ENCODE measurements around the gene TSGA10.

The TSGA10 gene

GRCh38 chr2:98947554-98947953, 207.2 kb downstream of the TSGA10 start:
- ChIA-PET CTCF (interaction anchor here (1.7 kb wide), 1 partner anchor 11 kb away, joined by 5 read pairs; the partner anchor contains the start of gene CRACDL), POLR2A (no interaction called here)

More at GRCh38 chr2:98947554-98947953, 207.2 kb downstream of the TSGA10 start:
- H3K9me3 ChIP-seq (ENCODE audit: control insufficient read depth, insufficient read depth, low read depth, low read length), result no peaks in the 10 kb centered on the region
- no peaks in the 10 kb centered on the region for H3K36me3 ChIP-seq (ENCODE audit: control insufficient read depth in 2 of 2, insufficient read depth in 1 of 2, low read length in 2 of 2)
- 0 out of 2 replicates have a peak, but pooled peaks cover 2% of the 10 kb centered on the region for H3K4me1 ChIP-seq (ENCODE audit: control insufficient read depth, insufficient read depth, low read length)
- no peak overlapping the region for H3K4me3 ChIP-seq (ENCODE audit: low read depth, low read length)
- no peak for TF ChIP-seq FEZF1 (tag by site-specific recombination; IDR thresholded peaks at IDR 0.05)
- TF ChIP-seq ZNF169 (tag by site-specific recombination; IDR thresholded peaks at IDR 0.05), result no peak
- no peak for TF ChIP-seq SCRT1 (tag by site-specific recombination; IDR thresholded peaks at IDR 0.05; ENCODE audit: borderline replicate concordance)
- TF ChIP-seq ZNF292 (tag by site-specific recombination; IDR thresholded peaks at IDR 0.05; ENCODE audit: borderline replicate concordance, low read depth), result no peak
- TF ChIP-seq GLIS1 (tag by site-specific recombination; IDR thresholded peaks at IDR 0.05), result no peak
- TF ChIP-seq ZNF157 (tag by site-specific recombination; IDR thresholded peaks at IDR 0.05), result no peak
- TF ChIP-seq SP3 (tag by site-specific recombination; IDR thresholded peaks at IDR 0.05), result no peak
- TF ChIP-seq ZNF48 (tag by site-specific recombination; IDR thresholded peaks at IDR 0.05), result no peak
- no peak for TF ChIP-seq ZSCAN30 (tag by site-specific recombination; IDR thresholded peaks at IDR 0.05)
- TF ChIP-seq SP2 (tag by site-specific recombination; IDR thresholded peaks at IDR 0.05), result no peak
- no peak for TF ChIP-seq SP7 (tag by site-specific recombination; IDR thresholded peaks at IDR 0.05)
- TF ChIP-seq ZEB2 (tag by site-specific recombination; IDR thresholded peaks at IDR 0.05), result no peak
- no peak for TF ChIP-seq PBX3 (CRISPR knock-in tag; IDR thresholded peaks at IDR 0.05)
- TF ChIP-seq AEBP2 (tag by site-specific recombination; IDR thresholded peaks at IDR 0.05; ENCODE audit: borderline replicate concordance), result no peak
- no peak for TF ChIP-seq PRDM4 (tag by site-specific recombination; IDR thresholded peaks at IDR 0.05)
- TF ChIP-seq ELK4 (IDR thresholded peaks at IDR 0.05; ENCODE audit: borderline replicate concordance, low read depth, low read length), result no peak
- TF ChIP-seq PATZ1 (tag by site-specific recombination; IDR thresholded peaks at IDR 0.05), result no peak
- TF ChIP-seq RBAK (tag by site-specific recombination; IDR thresholded peaks at IDR 0.05), result no peak
- TF ChIP-seq ZNF362 (tag by site-specific recombination; IDR thresholded peaks at IDR 0.05), result no peak
- TF ChIP-seq ZSCAN18 (tag by site-specific recombination; IDR thresholded peaks at IDR 0.05), result no peak
- no peak overlapping the region for H3K27ac ChIP-seq (ENCODE audit: extremely low read depth, low read depth, low read length)
